ENCODE measurements around the gene SH3BP2.
A peak's percentile ranks its signal among the peaks of the same experiment; 100 is the strongest.

The SH3BP2 gene

DNA sequence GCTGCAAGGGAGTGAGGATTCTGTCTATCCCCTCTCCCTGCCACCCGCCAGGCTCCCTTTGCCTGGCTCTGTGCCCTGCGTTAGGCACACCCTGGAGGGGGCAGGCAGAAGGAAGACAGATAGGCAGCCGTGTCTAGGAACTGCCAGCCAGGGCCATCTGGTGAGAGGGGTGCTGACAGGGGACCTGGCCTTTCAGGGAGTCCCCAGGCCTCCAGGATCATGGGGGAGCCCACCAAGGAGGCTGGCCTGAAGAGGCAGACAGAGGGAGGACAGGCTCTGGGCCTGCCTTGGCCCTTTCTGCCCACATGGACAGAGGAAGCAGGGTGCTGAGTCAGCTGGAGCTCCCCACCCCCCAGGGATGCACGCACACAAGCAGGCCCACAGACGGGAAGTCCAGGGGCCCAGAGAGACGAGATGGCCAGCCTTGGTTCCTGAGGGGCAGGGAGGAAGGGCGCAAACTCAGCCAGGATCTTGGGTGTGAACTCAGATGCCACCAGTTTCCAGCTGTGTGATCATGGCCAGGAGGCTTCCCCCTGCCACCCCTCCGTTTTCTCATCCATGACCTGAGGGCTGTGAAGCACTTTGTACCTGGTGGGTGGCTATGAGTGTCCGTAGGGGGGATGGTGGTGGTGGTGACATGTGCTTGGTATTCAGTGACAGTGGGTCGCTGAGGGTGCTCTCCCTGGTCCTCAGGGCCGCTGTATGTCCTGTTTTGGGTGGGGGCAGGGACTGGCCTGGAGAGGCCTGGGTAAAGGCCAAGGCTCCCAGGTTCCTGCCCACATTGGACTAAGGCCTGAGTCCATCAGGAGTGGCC lies 1.8 kb downstream of the SH3BP2 start:
- TF ChIP-seq, protein P1, sequence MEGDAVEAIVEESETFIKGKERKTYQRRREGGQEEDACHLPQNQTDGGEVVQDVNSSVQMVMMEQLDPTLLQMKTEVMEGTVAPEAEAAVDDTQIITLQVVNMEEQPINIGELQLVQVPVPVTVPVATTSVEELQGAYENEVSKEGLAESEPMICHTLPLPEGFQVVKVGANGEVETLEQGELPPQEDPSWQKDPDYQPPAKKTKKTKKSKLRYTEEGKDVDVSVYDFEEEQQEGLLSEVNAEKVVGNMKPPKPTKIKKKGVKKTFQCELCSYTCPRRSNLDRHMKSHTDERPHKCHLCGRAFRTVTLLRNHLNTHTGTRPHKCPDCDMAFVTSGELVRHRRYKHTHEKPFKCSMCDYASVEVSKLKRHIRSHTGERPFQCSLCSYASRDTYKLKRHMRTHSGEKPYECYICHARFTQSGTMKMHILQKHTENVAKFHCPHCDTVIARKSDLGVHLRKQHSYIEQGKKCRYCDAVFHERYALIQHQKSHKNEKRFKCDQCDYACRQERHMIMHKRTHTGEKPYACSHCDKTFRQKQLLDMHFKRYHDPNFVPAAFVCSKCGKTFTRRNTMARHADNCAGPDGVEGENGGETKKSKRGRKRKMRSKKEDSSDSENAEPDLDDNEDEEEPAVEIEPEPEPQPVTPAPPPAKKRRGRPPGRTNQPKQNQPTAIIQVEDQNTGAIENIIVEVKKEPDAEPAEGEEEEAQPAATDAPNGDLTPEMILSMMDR (IDR thresholded peaks at IDR 0.05; ENCODE audit: low read depth, low read length), result no peak
- Histone ChIP-seq H3K27me3 (no peaks in the 10 kb centered on the region), H3K4me1 (peaks cover 44% of the 10 kb centered on the region), H3K4me3 (ENCODE audit: low read depth, low read length) (no peak overlapping the region; the same call in 1 of the 2 replicates), H3K9me3 (no peaks in the 10 kb centered on the region), H3K36me3 (no peaks in the 10 kb centered on the region)
- DNase-seq, result peak; percentile 83

DNA sequence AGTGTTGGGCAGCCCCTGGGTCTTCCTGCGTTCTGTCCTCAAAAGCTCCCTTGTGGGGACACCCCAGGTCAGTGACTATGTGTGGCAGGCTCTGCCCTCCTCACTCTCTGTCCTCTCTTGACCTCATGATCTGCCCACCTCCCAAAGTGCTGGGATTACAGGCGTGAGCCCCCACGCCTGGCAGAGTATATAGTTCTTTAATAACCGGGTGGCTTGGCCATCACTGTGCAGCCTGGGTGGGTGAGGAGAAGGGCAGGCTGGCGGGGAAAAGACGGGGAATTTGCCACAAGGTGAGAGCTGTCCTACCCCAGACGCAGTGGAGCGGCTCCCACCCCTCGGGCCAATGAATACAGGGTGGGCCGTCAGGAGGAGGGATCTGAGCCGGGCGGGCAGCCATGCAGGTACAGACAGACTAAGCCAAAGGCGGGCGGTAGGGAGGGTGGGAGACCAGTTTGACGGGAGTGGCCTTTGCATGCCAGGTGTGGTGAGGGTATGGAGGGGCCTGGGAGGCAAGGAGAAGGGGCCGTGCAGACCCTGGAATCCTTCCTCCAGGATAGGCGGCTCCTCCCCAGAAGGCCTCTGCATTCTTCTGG lies 2.5 kb downstream of the SH3BP2 start:
- H3K4me3 ChIP-seq (ENCODE audit: low read depth, low read length), result no peak overlapping the region
- no peaks in the 10 kb centered on the region for H3K27me3 ChIP-seq
- no peaks in the 10 kb centered on the region for H3K36me3 ChIP-seq
- peak; percentile 12 for DNase-seq
- H3K4me1 ChIP-seq, result peaks cover 50% of the 10 kb centered on the region
- TF ChIP-seq, protein P1 (IDR thresholded peaks at IDR 0.05; ENCODE audit: low read depth, low read length), result no peak
- no peaks in the 10 kb centered on the region for H3K9me3 ChIP-seq

DNA sequence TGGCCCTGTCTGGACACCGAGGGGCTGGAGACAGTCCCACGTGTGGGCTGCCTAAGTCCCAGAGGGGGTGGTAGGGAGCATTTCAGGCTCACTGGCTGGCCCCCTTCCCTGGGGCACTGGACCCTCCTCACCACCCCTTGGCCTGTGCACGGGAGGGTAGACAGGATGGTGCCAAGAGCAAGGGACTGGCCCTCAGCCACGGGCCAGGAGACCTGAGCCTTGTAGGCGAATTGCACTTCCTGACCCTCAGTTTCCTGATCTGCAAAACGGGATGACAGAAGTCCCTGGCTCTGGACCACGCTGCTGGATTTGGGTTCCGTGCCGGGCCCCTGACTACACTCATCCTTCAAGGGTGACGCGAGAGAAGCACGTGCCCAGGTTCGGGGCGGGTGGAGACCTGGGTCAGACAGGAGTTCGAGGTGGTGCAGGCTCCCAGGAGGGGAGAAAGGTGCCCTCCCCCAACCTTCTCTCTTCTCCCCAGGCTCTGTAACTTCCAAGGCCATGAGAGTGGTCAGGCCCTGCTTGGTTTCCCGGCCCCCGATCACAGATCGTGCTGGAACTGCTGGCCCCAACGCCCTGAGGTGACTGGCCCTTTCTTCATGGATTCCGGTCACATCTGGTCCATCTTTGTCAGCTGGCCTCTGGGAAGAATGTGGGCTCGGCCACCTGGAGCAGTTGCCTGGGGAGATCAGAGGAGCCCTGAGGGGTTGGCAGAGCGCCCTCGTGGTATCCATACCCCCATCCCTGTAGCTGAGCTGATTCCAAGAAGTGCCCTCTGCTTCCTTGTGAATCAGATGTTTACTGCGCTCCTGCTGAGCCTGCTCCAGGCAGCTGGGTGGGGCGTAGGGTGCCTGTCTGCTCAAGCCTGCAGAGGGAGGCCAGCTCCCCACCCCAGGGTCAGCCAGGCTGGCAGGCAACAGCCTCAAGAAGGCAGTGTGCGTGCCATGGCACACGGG lies 3.3 kb downstream of the SH3BP2 start:
- DNase-seq, result peak; percentile 58

DNA sequence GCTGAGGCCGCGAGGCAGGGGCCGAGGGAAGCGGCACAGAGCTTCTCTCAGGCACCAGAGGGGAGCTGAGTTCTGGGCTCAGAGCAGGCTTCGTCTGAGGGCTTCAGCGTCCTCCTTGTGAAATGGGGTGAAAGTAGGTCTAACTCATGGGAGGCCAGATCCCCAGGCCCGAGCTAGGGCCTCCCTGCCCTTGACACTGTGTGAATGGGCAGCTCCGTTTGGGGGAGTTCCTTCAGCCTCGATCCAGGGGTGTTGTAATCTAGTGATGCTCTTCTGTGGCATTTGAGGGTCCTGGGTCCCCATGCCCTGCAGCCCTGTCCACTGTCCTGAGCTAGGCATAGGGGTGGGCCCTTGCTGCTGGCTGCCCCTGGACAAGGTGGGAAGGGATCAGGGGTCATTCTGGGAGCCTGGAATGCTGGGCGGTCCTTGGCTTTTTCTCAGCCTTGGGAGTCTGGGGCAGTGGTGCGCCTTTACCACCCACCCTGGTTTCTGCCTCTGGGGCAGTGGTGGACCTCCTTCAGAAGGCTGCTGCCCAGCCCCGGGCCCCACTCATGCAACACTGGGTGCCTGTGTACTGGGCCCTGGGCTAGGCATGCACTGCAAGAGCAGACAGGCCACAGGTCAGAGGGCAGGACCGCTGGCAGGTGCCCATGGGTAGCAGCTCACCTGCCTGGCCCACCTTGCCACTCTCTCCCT lies 4.1 kb downstream of the SH3BP2 start:
- peak; percentile 8 for DNase-seq
- H3K9me3 ChIP-seq, result no peaks in the 10 kb centered on the region
- TF ChIP-seq, protein P1 (IDR thresholded peaks at IDR 0.05; ENCODE audit: low read depth, low read length), result no peak

More for the DNA sequence above, 3.3 kb downstream of the SH3BP2 start:
- Histone ChIP-seq H3K27me3 (no peaks in the 10 kb centered on the region), H3K9me3 (no peaks in the 10 kb centered on the region), H3K36me3 (no peaks in the 10 kb centered on the region), H3K4me1 (peaks cover 57% of the 10 kb centered on the region), H3K4me3 (ENCODE audit: low read depth, low read length) (no peak overlapping the region)
- TF ChIP-seq, protein P1 (IDR thresholded peaks at IDR 0.05; ENCODE audit: low read depth, low read length), result no peak

DNA sequence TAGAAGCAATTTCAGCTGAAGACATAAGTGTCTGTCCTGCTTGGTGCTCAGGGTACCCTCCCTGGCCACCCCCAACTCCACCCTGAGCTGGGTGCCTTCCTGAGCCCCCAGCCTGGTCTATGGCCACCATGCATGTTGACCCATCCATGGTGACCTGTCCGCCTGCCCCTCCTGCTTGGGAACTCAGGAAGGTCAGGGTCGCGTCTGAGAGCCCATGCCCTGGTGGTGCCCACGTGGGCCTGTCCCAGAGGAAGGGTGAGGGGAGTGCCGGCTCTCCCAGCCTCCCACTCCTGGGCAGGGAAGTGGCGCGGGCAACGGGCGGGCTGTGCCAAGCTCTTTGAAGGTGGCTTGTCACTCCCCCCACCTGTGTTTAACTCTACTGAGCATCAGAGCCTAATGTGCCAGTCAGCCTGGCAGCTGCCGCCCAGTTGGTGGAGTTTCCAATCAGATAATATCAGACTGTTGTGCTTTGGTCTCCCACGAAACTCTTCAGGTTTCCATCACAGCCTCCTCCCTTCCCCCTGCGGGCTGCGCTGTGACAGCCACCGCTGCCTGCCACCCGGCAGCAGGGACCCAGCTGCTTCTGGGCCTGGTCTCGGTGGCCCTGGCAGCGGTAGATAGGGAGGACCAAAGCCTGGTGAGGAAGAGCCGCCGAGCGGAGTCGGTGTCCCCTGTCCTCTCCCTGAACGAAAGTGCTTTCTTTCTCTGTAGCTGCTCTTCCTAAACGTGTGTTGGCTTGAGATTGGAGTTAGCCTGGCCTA lies 4.8 kb downstream of the SH3BP2 start:
- H3K36me3 ChIP-seq, result no peaks in the 10 kb centered on the region
- no peaks in the 10 kb centered on the region for H3K9me3 ChIP-seq
- peak; percentile 61 for DNase-seq
- no peak overlapping the region for H3K4me3 ChIP-seq (ENCODE audit: low read depth, low read length)
- H3K4me1 ChIP-seq, result peaks cover 60% of the 10 kb centered on the region
- H3K27me3 ChIP-seq, result no peaks in the 10 kb centered on the region
- TF ChIP-seq, protein P1 (IDR thresholded peaks at IDR 0.05; ENCODE audit: low read depth, low read length), result 0 out of 2 replicates have a peak, but pooled peaks have one; percentile 5

More for the DNA sequence above, 4.1 kb downstream of the SH3BP2 start:
- Histone ChIP-seq H3K4me3 (ENCODE audit: low read depth, low read length) (no peak overlapping the region), H3K36me3 (no peaks in the 10 kb centered on the region), H3K4me1 (peaks cover 60% of the 10 kb centered on the region), H3K27me3 (no peaks in the 10 kb centered on the region)
